Spleen (tissue), 7 donors: ENCODE measurements around the gene MUSTN1.

Experiments used
- CTCF ChIP-seq, 11 experiments: fragments of 200-600 bp in 7 of 11; fragments of 450-650 bp in 4 of 11; sonication (generic) in 4 of 11; IDR thresholded peaks in 8 of 11; conservative IDR thresholded peaks in 3 of 11; 1 replicate in 7 of 11; 2 replicates in 4 of 11; pipeline versions ENCODE4 v1.4.0 to v1.8.0; 2016 to 2021; ENCODE audit warnings: antibody characterized with exemption in 11 of 11, inconsistent platforms in 4 of 11, mild to moderate bottlenecking in 1 of 11
- POLR2A ChIP-seq, 3 donors: fragments of 450-650 bp; IDR thresholded peaks; one replicate each; pipeline ENCODE4 v1.5.1; 2017; ENCODE audit warnings: antibody characterized with exemption in 3 of 3, mild to moderate bottlenecking in 1 of 3
- POLR2AphosphoS5 ChIP-seq, 3 donors: sonication (generic); formaldehyde crosslinking; IDR thresholded peaks; one replicate each; pipeline ENCODE4 v1.5.1; 2017; ENCODE audit warnings: antibody characterized with exemption in 3 of 3
- donor health status: DM: no; HTN: no; CAD: no; lungs with moderate emphysema.
- donor health status: DM: no; HTN: no; CAD: no.
- donor health status: DM: no; HTN: no; CAD: no.

- no peak for TF ChIP-seq CTCF (IDR thresholded peaks at IDR 0.05 in 8 of 11, conservative IDR thresholded peaks at IDR 0.05 in 3 of 11)
- TF ChIP-seq POLR2A (IDR thresholded peaks at IDR 0.05): no peak
- TF ChIP-seq POLR2AphosphoS5 (IDR thresholded peaks at IDR 0.05): no peak
These were observed 47.6 kb upstream of the MUSTN1 start for GRCh38 chr3:52882377-52882776.
